ENCODE data around the gene KLHL35.

Gene KLHL35

GRCh38 chr11:75470476-75471080 lies 37.6 kb upstream of the KLHL35 start:
- no peak overlapping the region for H3K4me3 ChIP-seq (ENCODE audit: low read depth in 1 of 2, low read length in 1 of 2)
- H3K9me3 ChIP-seq = no peaks in the 10 kb centered on the region
- H3K27me3 ChIP-seq = no peaks in the 10 kb centered on the region
- no peak overlapping the region for H3K27ac ChIP-seq
- H3K4me1 ChIP-seq (ENCODE audit: control insufficient read depth in 1 of 2, insufficient read depth in 1 of 2, low read depth in 1 of 2, low read length in 1 of 2) = peaks cover 0 to 5% of the 10 kb centered on the region in 2 experiments
- no peak for TF ChIP-seq CTCF (IDR thresholded peaks at IDR 0.05)
- no peaks in the 10 kb centered on the region for H3K36me3 ChIP-seq

- no peaks in the 10 kb centered on the region for H3K9me3 ChIP-seq
- H3K4me1 ChIP-seq (ENCODE audit: control insufficient read depth in 1 of 2, insufficient read depth in 1 of 2, low read depth in 1 of 2, low read length in 1 of 2) = no peaks in the 10 kb centered on the region
- no peaks in the 10 kb centered on the region for H3K27me3 ChIP-seq
- no peak overlapping the region for H3K27ac ChIP-seq
- no peaks in the 10 kb centered on the region for H3K36me3 ChIP-seq
- TF ChIP-seq CTCF (IDR thresholded peaks at IDR 0.05) = no peak
- no peak overlapping the region for H3K4me3 ChIP-seq (ENCODE audit: low read depth in 1 of 2, low read length in 1 of 2)
Observed at GRCh38 chr11:75469785-75470405, 36.9 kb upstream of the KLHL35 start.

GRCh38 chr11:75468534-75469340 lies 35.7 kb upstream of the KLHL35 start:
- no peaks in the 10 kb centered on the region for H3K9me3 ChIP-seq
- no peak for TF ChIP-seq CTCF (IDR thresholded peaks at IDR 0.05)
- H3K27me3 ChIP-seq = no peaks in the 10 kb centered on the region
- H3K27ac ChIP-seq = no peak overlapping the region
- no peak overlapping the region for H3K4me3 ChIP-seq (ENCODE audit: low read depth in 1 of 2, low read length in 1 of 2)
- no peaks in the 10 kb centered on the region for H3K36me3 ChIP-seq
- no peaks in the 10 kb centered on the region for H3K4me1 ChIP-seq (ENCODE audit: control insufficient read depth in 1 of 2, insufficient read depth in 1 of 2, low read depth in 1 of 2, low read length in 1 of 2)

- no peak for TF ChIP-seq CTCF (IDR thresholded peaks at IDR 0.05)
- no peaks in the 10 kb centered on the region for H3K9me3 ChIP-seq
- H3K27ac ChIP-seq = no peak overlapping the region
- no peaks in the 10 kb centered on the region for H3K36me3 ChIP-seq
- H3K4me3 ChIP-seq (ENCODE audit: low read depth in 1 of 2, low read length in 1 of 2) = no peak overlapping the region
- H3K27me3 ChIP-seq = no peaks in the 10 kb centered on the region
- no peaks in the 10 kb centered on the region for H3K4me1 ChIP-seq (ENCODE audit: control insufficient read depth in 1 of 2, insufficient read depth in 1 of 2, low read depth in 1 of 2, low read length in 1 of 2)
Observed at GRCh38 chr11:75467881-75468280, 34.9 kb upstream of the KLHL35 start.

- Histone ChIP-seq H3K27me3 (no peaks in the 10 kb centered on the region), H3K36me3 (no peaks in the 10 kb centered on the region), H3K4me3 (ENCODE audit: low read depth in 1 of 2, low read length in 1 of 2) (no peak overlapping the region), H3K4me1 (ENCODE audit: control insufficient read depth in 1 of 2, insufficient read depth in 1 of 2, low read depth in 1 of 2, low read length in 1 of 2) (no peaks in the 10 kb centered on the region), H3K27ac (no peak overlapping the region), H3K9me3 (no peaks in the 10 kb centered on the region)
- no peak for TF ChIP-seq CTCF (IDR thresholded peaks at IDR 0.05)
Observed at GRCh38 chr11:75467311-75467710, 34.3 kb upstream of the KLHL35 start.

Measured in neutrophil (primary cell).